Endometrium (tissue), 2 donors: ENCODE measurements around the gene DEGS2.

ENCODE experiments used
- FAIRE-seq: peaks from 2 replicates; lab custom pipeline; 2012; peaks lifted over from hg19 to GRCh38; lab: Jason Lieb, UNC
- donor health status: control.
- donor health status: control.

The DEGS2 gene

GRCh38 chr14:100132161-100132902, 27.1 kb downstream of the DEGS2 start:
- no peak for FAIRE-seq

DNA sequence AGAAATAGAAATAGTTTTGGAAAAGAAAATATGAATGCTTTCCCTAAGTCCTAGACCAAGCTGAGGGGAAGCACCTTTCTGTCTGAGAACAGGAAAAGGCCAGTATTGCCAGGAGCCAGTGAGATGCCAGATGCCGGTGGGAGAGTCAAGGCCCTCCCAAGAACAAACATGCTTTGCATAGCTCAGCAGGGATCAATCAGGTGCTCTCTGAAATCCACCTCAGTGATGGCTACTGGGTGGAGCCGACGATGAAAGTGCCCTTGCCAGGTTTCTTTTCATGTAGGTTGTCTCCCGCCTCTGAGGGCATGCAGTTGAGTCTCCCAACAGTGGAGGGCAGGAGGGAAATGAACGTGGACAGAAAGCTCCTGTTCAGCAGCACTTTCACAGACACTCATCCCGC, 28.3 kb downstream of the DEGS2 start:
- FAIRE-seq, result no peak

DNA sequence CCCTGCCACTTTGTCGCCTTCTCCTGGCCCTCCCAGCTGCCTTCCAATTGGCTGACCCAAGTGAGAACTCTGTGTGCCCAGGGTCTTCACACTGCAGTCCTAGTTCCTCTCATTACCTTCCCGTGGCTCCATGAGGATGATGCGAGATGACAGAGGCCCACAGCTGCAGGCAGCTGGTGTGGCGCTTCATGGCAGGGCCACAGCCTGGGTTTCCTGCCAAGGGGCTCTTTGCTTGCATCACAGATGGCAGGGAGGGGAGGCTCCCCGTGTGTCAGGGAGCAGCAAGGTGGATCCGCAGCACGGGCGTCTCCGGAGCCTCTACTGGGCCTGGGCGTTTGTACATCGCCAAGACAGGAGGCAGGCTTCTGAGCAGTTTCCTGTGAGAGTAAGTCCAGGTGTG, 28.9 kb downstream of the DEGS2 start:
- FAIRE-seq, result no peak

DNA sequence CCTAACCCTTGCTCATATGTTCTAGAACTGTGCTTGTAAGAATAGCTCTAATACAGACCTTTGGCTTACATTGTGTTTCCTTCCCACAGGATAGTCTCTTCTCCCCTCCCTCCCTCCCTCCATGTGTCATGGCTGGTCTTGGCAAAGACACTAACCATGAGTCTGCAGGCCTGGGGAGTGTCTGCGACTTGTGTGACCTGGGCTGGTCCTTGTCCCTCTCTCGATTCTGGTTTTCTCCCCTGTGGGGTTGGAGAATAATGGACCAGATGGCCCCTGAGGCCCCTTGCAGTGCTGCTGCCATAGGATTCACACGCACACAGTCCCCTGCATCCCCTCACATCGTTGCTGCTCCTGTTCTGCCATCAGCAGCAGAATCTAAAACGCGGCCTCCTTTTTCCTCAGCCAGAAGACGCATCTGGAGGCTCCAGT, 30.3 kb downstream of the DEGS2 start:
- no peak for FAIRE-seq

GRCh38 chr14:100128688-100129087, 30.8 kb downstream of the DEGS2 start:
- FAIRE-seq, result no peak

DNA sequence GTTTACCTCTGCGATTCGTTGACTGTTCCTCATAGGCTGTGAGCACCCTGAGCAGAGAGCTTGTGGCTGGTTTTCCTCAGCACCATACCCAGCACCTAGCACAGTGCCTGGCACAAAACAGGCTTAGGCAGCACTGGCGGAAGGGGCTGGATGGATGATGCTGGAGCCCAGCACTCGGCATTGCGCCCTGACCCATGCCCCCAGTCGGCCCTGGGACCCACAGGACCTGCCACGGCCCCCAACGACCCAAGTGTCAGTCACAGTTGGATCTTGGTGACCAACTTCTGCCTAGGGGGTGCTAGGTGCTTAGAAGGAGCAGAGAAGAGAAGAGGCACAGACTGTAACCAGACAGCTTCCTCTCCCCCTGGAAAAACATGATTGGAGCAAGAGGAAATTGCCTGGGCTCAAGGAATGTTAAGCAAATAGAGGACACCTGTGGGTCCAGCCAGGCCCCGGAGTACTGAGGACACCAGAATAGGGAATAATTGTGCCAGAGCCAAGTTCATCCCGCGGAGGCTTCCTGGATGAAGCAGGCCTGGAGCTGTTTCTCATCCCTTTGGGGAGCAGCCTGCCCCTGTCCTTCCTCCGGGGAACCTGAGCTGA, 31.5 kb downstream of the DEGS2 start:
- no peak for FAIRE-seq

GRCh38 chr14:100126401-100126800, 33.0 kb downstream of the DEGS2 start:
- FAIRE-seq, result no peak

DNA sequence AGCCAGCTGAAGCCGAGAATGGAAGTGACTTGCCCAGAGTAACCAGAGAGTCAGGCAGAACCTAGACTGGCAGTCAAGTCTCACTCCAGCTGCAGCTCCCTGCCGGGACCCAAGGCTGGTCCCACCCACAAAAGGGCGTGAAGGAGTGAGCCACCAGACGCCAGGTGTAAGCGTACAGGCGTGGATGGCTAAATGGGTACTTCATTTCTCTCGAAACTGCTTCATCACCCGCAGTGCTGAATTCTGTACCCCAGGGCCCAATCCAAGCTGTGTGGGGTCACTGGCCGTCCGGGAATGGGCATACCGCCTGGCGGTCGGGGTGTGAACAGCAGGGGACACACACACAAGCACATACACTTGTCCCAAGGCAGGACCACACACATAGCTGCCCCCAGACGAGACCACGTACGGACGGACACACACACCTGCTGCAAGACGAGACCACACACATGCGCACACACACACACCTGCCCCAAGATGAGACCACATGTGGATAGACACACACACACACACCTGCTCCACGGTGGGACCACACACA, 34.8 kb downstream of the DEGS2 start:
- FAIRE-seq, result no peak

- no peak for FAIRE-seq
These were observed 35.8 kb downstream of the DEGS2 start for GRCh38 chr14:100123618-100124017.

DNA sequence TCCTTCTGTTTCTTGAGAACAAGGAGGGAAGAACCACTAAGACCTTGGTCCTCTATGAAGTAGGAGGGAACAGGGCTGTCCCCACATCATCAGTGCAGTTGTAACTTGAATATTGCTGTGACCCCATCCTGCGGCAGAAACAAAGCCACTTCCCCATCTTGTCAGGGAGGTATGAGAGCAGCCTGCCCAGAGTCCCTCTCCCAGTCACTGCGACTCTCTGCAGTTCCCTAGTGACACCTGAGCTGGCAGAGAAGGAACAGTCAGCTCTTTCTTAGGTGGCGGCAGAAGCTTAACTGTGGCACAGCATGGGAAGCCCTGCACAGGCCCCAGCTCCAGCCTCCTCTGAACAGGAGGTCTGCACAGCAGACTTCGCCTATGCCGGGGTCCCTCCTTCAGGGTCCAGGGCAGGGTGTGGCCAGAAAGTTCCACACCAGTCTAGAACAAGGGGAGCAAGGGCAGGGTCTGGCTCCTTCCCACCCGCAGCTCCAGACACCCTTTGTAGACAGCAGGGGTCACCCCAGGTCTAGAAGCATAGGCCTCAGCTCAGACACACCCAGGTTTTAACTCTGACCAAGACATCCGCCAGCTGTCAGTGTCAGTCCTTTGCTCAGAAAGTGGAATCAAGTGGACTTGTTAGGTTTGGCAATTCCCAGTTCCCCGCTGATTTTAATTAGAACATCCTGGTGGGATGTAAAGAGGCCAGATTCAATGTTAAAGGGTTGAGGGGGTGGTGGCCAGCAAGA, 36.8 kb downstream of the DEGS2 start:
- no peak for FAIRE-seq

DNA sequence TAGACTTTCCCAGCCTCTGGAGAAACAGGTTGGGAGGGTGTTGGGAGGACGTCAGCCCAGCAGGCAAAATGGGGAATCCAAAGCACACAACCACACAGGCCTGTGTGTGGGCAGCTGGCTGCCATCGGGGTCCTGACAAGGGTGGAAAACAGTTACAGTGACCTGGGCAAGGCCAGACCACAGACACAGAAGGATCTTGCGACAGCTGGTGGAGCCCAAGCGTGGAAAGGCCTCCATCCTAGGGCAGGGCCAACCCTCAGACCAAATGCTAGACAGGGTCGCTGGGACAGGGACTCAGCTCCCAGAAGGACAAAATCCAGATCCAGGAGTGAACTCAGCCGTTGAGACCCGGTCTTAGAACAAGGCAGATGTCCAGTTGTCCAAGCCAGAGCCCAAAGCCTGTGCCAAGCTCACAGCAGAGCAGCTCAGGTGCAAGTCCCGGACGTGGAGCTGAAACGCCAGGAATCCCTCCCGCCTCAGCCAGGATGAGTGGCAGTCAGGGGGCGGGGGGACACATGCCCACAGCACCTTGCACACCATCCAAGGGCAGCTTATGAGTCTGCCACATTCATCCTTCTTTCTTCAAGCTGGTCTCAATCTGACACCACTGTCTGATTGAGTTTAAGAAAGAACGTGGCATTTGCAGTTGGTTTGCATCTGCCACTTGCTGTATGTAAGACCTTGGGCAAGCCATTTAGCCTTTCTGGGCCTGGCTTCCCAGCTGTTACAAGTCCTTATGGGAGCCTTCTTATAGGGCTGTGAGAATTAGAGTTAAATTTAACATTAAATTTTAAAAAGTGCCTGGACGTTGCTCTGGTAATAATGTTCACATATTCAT, 37.6 kb downstream of the DEGS2 start:
- FAIRE-seq, result no peak

- FAIRE-seq, result no peak
These were observed 38.7 kb downstream of the DEGS2 start for GRCh38 chr14:100120522-100121269.

DNA sequence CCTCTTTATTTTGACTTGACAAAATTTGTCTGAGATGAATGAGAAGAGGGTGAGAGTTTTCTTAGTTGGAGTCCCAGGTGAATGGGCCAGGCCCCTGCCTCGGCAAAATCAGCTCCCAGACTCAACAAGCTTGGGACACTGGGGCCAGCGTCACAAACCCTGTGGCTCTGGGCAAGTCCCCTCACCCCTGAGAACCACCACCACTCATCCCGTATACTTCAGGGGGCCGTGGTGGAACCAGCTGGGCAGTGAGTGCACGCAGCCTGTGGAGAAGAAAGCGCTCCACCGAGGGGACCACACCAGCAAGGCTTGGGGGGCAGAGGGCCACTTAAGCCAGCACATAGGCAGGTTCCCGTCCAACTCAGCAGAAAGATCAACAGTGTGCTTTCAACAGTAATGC, 40.2 kb downstream of the DEGS2 start:
- FAIRE-seq, result no peak

DNA sequence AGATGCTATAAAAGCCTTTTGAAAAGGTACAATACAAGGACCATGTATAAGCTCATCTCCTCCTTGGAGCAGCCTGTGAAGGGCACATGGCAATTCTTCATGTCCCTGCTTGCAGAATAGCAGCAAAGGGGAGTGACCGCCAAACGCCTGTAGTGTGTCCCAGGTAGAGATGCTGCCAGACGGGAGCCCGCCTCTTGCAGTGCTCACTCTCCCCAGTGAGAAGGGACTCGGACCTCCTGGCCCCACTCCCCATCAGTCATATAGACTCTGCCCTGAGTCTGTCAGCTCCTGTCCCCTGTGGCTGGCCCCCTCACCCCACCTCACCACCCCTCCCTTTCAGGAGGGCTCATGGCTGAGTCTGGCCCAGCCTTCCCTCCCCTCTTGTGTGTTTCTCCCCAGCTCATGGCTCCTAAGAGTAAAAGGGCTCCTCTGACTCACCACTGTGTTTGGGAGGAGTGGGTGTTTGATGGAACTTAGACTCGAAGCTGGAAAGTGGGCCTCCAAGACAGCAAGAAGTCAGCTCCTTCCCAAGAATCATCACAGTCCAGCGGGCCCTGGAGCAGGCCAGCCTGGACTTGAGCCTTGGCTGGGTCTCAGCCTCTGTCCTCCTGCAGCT, 40.9 kb downstream of the DEGS2 start:
- no peak for FAIRE-seq

- no peak for FAIRE-seq
These were observed 41.6 kb downstream of the DEGS2 start for GRCh38 chr14:100117633-100118395.

DNA sequence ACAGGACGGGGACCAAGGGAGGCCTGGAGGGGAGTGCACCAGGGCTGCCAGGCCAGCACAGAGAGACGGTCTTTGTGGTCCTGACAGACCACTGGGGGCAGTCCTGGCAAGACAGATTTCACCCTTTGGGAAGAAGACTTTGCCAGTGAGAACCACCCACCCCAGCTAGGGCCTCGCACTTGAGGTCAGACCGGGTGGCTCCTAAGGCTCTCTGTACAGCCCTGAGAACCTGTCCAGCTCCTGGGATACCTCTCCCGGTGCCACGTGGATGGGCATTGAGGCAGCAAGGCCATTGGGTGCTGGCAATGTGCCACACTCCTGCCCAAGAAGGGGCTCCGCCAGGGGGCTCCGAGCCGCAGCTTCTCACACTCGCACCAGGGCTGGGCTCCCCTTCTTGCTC, 42.4 kb downstream of the DEGS2 start:
- FAIRE-seq, result no peak

DNA sequence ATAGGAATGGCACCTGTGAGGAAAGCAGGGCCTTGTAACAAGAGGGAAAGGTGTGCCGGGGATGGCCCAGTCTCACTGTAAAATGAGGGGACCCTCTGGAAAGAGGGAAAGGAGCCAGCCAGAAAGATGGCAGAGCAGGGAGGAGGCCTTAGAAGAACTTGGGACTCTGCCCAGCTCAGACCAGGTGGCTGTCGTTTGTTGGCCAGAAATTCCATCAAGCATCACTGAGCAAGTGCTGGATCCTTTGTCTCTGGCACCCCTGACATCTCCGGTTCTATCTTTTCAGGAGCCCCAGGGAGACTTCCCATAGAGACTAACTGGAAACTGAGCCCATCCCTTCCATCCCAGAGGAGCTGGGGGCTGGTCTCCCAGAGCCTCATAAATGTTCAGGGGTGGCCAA, 43.3 kb downstream of the DEGS2 start:
- FAIRE-seq, result no peak

GRCh38 chr14:100115726-100116125, 43.7 kb downstream of the DEGS2 start:
- no peak for FAIRE-seq

DNA sequence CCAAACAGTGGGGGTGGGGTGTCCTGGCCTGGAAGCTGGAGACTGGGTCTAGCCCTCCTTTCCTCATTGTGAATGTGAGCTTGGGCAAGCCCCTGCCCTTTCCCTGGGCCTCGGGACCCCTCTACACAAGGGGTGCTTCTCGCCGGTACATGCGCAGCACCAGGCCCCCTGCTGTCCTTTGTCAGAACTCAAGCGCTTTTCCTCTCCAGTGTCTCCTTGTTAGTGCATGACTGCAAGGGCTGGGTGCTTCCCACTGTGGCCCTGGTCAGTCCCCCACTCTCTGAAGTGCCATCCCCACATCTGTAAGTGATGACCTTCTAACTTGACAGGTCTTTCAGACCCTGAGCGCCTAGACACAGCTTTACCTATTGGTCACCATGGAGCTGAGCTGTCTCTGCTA, 44.2 kb downstream of the DEGS2 start:
- FAIRE-seq, result no peak

DNA sequence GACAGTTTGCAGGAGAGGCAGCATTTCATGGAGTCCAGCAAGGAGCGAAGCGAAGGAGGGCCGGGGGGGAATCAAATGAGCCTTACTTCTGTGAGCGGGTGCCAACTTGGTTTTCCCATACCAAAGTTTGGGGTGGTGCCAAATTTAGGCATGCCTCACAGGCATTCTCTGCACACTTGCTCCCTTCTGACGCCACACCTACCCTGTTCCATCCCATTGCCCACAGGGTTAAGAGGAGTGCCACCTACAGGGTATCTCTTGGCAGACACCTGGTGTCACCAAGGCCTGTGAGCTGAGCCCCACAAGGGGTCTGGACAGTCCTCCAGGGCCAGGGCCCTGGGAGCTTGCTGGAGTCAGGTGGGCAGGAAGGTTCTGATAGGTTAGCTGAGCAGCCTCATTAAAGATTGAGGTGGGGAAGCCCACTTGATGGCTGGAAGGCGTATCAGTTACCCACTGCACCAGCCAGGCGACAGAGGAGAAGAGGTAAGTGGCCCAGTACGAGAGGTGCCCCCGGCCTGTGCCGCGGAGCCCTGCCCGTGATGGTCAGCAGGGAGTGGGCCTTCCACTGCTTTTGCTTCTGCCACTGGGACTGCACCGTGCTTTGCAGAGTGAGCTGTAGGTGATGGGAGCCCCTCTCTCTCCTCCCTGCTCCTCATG, 45.2 kb downstream of the DEGS2 start:
- no peak for FAIRE-seq
